Activated T-cell treated with anti-CD3 and anti-CD28 coated beads for 48 hours (primary cell): ENCODE results near the gene RNF146.
"Not testable (repeated sequence)": the region's sequence is repeated elsewhere in the genome, so short reads cannot be mapped to it uniquely, and the experiment has no call there.

Experiments used
- DNase-seq: peaks from one replicate; pipeline ENCODE4 v3.0.0-alpha.2; 2020; ENCODE audit warnings: low read depth

The RNF146 gene

GRCh38 chr6:127288705-127289104 lies 22.0 kb downstream of the RNF146 start:
- no peak for DNase-seq

- no peak for DNase-seq
These were observed 23.3 kb downstream of the RNF146 start for GRCh38 chr6:127289934-127290333.

DNA sequence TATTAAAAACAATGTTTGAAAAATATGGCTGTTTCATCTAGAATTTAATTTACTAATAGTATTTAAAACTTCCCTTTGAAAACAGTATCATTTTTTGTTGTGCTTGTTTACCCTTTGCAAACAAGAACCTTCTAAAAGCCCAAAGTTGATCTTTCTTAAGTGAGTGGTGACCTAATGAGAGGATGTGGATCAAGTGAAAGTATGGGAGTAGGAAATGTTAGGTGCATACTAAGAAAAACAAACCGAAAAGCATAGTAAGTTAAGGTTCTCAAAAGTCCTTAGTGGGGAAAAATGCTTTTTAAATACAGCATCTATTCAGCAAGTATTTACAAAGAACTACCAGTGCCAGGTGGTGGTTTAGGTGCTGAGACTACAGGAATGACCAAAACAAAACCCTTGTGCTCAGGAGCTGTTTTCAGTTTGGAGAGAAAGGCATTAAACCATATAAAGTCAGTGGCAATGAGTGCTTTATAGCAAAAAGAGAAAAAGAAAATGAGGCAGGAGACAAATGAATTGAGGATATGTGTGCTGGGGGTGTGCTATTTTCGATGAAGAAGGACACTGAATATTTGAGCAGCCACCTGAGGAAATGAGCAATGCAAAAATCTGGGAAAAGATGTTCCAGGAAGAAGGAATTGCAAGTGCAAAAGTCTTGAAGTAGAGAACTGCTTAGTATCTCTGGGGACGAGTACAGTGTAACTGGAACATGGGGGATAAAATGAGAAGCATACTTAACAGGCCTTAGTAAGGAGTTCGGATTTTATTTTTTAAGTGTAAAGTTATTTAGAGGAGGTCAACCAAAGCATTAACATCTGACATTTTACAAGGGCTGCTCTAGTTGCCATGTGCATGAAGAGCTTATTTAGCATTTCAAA lies 24.0 kb downstream of the RNF146 start:
- DNase-seq = no peak

DNA sequence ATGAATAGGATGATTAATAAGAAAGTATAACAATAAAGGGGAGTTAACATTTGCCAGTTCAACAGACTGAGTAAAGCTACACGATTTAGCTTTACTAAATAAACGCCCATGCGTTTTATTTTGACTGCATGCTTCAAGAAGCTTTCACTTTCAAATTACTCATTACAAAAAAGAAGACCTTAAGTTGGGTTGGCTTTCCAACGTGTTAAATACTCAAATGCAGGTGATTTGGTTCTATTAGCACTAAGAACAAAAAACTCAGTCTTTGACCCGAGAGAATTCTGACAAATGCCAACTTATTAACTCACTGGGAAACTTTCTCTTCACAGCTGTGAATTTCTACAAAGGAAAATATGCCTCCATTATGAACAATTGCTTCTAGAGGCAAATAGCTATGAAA lies 24.8 kb downstream of the RNF146 start:
- no peak for DNase-seq

GRCh38 chr6:127297502-127298070 lies 30.9 kb downstream of the RNF146 start:
- no peak for DNase-seq

DNA sequence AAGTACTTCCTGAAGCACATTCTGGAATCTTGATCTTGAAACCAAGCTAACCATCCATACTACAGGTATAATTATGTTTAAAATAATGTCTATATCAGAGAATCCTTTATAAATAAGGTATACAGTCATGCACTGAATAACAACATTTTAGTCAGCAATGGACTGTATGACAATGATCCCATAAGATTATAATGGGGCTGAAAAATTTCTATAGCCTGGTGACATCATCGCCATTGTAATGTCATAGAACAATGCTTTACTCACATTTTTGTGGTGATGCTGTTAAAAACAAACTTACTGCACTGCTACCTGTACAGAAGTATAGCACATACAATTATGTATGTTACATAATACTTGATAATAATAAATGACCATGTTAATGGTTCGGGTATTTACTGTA lies 31.8 kb downstream of the RNF146 start:
- DNase-seq = no peak

DNA sequence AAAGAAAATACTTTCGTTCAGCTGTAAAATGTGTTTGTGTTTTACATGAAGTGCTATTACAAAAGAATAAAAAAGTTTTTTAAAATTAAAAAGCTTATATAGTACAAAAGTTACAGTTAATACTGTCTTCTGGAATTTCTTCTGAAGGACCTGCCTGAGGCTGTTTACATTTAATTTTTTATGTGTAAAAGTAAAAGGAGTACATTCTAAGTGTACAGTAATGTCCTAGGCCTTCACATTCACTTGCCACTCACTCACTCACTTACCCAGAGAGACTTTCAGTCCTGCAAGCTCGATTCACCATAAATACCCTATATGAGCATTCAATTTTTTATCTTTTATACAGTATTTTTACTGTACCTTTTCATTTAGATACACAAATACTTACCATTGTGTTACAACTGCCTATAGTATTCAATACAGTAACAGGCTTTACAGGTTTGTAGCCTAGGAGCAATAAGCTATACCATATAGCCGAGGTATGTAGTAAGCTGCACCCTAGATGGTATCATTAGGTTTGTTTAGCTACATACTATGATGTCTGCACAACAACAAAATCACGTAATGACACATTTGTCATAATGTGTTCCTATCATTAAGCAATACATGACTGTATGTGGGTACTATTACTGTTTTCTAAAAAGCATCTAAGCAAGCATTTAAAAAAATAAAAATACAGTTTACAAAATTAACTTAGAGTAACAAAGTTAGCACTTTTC lies 33.0 kb downstream of the RNF146 start:
- no peak for DNase-seq

DNA sequence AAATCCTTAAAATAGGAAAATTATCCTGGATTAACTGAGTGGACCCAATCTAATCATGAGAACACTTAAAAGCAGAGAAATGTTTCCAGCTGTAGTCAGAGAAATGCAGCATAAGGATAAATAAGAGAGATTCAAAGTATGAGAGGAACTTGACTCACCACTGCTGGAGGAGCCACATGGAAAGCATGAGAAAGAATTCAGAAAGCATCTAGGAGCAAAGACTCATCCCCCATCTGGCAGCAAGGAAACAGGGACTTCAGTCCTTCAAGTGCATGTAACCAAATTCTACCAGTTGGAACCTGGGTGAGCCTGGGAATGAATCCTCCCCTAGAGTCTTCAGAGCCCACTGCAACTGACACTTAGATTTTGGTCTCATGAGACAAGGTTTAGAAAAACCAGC lies 33.7 kb downstream of the RNF146 start:
- DNase-seq = no peak

GRCh38 chr6:127301199-127301700 lies 34.6 kb downstream of the RNF146 start:
- DNase-seq = no peak

GRCh38 chr6:127302728-127303660 lies 36.3 kb downstream of the RNF146 start:
- DNase-seq = no peak

- no peak for DNase-seq
These were observed 37.3 kb downstream of the RNF146 start for GRCh38 chr6:127303917-127304316.

GRCh38 chr6:127305741-127306140 lies 39.1 kb downstream of the RNF146 start:
- no peak for DNase-seq

DNA sequence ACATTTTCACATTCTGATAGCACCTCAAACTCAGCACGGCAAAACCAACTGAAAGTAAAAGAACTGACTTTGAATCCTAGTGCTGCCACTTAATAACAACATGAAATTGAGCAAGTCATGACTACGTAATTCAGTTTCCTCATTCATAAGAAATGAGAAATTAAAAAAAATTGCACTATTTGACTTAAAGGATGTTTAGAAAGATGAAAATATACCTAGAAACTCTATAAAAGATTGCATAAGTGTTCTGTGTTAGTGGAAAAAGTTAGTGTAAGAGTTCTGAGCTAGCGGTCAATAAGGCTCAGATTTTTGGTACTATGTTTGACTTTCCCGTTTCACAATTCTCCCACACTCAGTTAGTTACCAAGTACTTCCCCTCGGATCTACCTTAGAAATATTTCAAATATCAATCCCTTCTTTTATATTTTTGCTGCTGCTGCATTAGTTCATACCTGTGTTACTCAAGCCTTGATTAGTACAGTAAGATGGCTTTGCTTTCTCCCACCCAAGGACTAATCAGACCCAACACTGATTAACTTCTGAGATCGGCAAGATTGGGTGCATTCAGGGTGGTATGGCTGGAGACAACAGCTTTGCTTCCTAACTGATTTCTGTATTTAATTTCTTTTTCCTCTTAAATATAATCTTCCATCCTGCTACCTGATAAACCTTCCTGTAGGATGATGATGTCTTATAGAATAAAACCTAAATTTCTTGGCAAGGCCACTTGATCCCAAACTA lies 50.9 kb downstream of the RNF146 start:
- DNase-seq = no peak

GRCh38 chr6:127319686-127320085 lies 53.0 kb downstream of the RNF146 start:
- no peak for DNase-seq

DNA sequence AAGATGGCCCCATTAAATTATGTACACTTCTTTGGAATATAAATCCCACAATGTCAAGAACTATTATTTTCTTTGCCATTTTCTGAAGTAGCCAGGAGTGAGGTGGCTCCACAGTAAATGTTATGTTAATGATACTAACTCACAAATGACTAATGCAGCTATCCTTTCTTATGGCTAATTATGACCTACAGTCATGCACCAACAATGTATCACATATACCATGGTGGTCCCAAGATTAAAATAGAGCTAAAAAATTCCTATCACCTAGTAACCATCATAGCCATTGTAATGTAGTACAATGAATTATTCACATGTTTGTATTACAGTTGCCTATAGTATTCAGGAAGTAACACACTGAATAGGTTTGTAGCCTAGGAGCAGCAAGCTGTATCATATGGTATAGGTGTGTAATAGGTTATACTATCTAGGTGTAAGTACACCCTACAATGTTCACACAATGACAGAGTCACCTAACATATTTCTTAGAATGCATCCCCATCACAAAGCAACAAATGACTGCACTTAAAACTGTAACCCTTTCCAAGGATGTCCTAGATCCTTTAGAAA lies 61.5 kb downstream of the RNF146 start:
- no peak for DNase-seq

GRCh38 chr6:127331256-127331655 lies 64.6 kb downstream of the RNF146 start:
- not testable (repeated sequence) for DNase-seq

- DNase-seq = no peak
These were observed 65.8 kb downstream of the RNF146 start for GRCh38 chr6:127332383-127332961.
